ENCODE results near the gene TMEM250. TPM values are rescaled to one million over a fixed set of nuclear protein-coding genes. Genes with fewer than 3 reads are reported as not detected.

TMEM250 gene
- total and polyA plus RNA-seq, 9 of the 15 experiments (the other 6 are each of a cell fraction or from before 2014, with no cell fraction given): 0.32 to 44.6 (median 12.2) TPM

GRCh38 chr9:136099542-136099941 lies 19.1 kb downstream of the TMEM250 start:
- H3K4me1 ChIP-seq (replicated peaks in 1 of 2; ENCODE audit: control insufficient read depth in 2 of 2, insufficient read depth in 2 of 2, low read length in 2 of 2): peaks cover 18 to 66% of the 10 kb centered on the region in 2 experiments; a peak in 4 of 5 replicates
- in situ Hi-C loops (cut with MboI): no loop called here

More at GRCh38 chr9:136099542-136099941, 19.1 kb downstream of the TMEM250 start:
- DNase-seq (ENCODE audit: extremely low read depth in 1 of 4, low spot score in 3 of 4) (no peak), ATAC-seq (no peak), FAIRE-seq (no peak)
- no peak for TF ChIP-seq FOXP1 (CRISPR knock-in tag; IDR thresholded peaks at IDR 0.05)
- TF ChIP-seq ZNF232 (CRISPR knock-in tag; IDR thresholded peaks at IDR 0.05): no peak
- no peak for TF ChIP-seq ARID4B (CRISPR knock-in tag; IDR thresholded peaks at IDR 0.05)
- Histone ChIP-seq H2AFZ (ENCODE audit: low read depth, low read length) (no peak overlapping the region), H3K36me3 (ENCODE audit: control insufficient read depth, insufficient read depth, low read length) (no peaks in the 10 kb centered on the region), H3K9me1 (ENCODE audit: control insufficient read depth, insufficient read depth, low read length) (no peaks in the 10 kb centered on the region), H4K20me1 (replicated peaks; ENCODE audit: control insufficient read depth, insufficient read depth, low read length) (no peaks in the 10 kb centered on the region), H3K79me2 (ENCODE audit: control insufficient read depth, insufficient read depth, low read length) (peaks cover 2% of the 10 kb centered on the region), H3K9ac (ENCODE audit: insufficient read depth in 1 of 2, low read depth in 2 of 2, low read length in 2 of 2) (no peak overlapping the region), H3K4me3 (no peak overlapping the region), H3K9me3 (replicated peaks; ENCODE audit: control insufficient read depth, insufficient read depth, low read depth, low read length) (no peaks in the 10 kb centered on the region), H3K27me3 (ENCODE audit: control insufficient read depth in 2 of 2, insufficient read depth in 2 of 2, low read length in 2 of 2) (no peaks in the 10 kb centered on the region), H3K4me2 (ENCODE audit: insufficient read depth, low read length) (no peak overlapping the region), H3K27ac (ENCODE audit: extremely low read depth, low read depth, low read length) (no peak overlapping the region)
- POLR2A ChIA-PET: interaction anchor here (0.8 kb wide), 1 partner anchor 13 kb away, joined by 3 read pairs; no protein-coding TSS in a partner anchor
- intact Hi-C loops (cut with micrococcal nuclease): loop anchor here (10.0 kb wide), 1 partner anchor 135 kb away; the partner anchor contains the start of gene UBAC1
- no TSS peak for BruUV-seq (replicated peaks)
- 63% methylated on average over 1 of the region's 25 CpGs for WGBS (ENCODE audit: insufficient coverage, low coverage, missing lambda C conversion rate)
- CTCF ChIA-PET (ENCODE audit: low intra/inter-chr PET ratio): no interaction called here
